Activated effector memory CD4-positive, alpha-beta T cell treated with anti-CD3 and anti-CD28 coated beads, Interleukin-2, amount 50 U/mL, for 16 hours (primary cell): Measurements from ENCODE around the gene C13orf42.
"Not testable (repeated sequence)": the region's sequence is repeated elsewhere in the genome, so short reads cannot be mapped to it uniquely, and the experiment has no call there.

Source experiments
- DNase-seq: peaks from one replicate; pipeline ENCODE4 v3.0.0-alpha.2; 2020

Gene C13orf42

GRCh38 chr13:51118809-51119431 lies 7.8 kb upstream of the C13orf42 start:
- DNase-seq, result no peak

- DNase-seq, result no peak
These were observed 2.9 kb upstream of the C13orf42 start for GRCh38 chr13:51113969-51114368.

GRCh38 chr13:51113186-51113881 lies 2.3 kb upstream of the C13orf42 start:
- DNase-seq, result no peak

GRCh38 chr13:51112771-51113170 lies 1.7 kb upstream of the C13orf42 start:
- no peak for DNase-seq

- no peak for DNase-seq
These were observed 923 bp upstream of the C13orf42 start for GRCh38 chr13:51111997-51112396.

- no peak for DNase-seq
These were observed 3.1 kb downstream of the C13orf42 start for GRCh38 chr13:51107996-51108395.

- no peak for DNase-seq
These were observed 6.0 kb downstream of the C13orf42 start for GRCh38 chr13:51105046-51105445.

GRCh38 chr13:51101636-51102235 lies 9.3 kb downstream of the C13orf42 start:
- no peak for DNase-seq

- no peak for DNase-seq
These were observed 13.6 kb downstream of the C13orf42 start for GRCh38 chr13:51097353-51098043.

GRCh38 chr13:51096131-51096530 lies 14.9 kb downstream of the C13orf42 start:
- DNase-seq, result no peak

GRCh38 chr13:51093574-51093973 lies 17.5 kb downstream of the C13orf42 start:
- DNase-seq, result no peak

GRCh38 chr13:51091839-51092238 lies 19.2 kb downstream of the C13orf42 start:
- DNase-seq, result no peak

GRCh38 chr13:51083706-51084105 lies 27.4 kb downstream of the C13orf42 start:
- DNase-seq, result no peak

GRCh38 chr13:51080478-51081065 lies 30.5 kb downstream of the C13orf42 start:
- DNase-seq, result not testable (repeated sequence)

- no peak for DNase-seq
These were observed 39.6 kb downstream of the C13orf42 start for GRCh38 chr13:51071493-51071892.

- DNase-seq, result peak; percentile 92
These were observed 40.9 kb downstream of the C13orf42 start for GRCh38 chr13:51070005-51070649.

GRCh38 chr13:51068501-51068900 lies 42.6 kb downstream of the C13orf42 start:
- DNase-seq, result no peak

GRCh38 chr13:51067706-51068105 lies 43.4 kb downstream of the C13orf42 start:
- no peak for DNase-seq

GRCh38 chr13:51067210-51067701 lies 43.8 kb downstream of the C13orf42 start:
- DNase-seq, result no peak

GRCh38 chr13:51066091-51066831 lies 44.8 kb downstream of the C13orf42 start:
- no peak for DNase-seq

GRCh38 chr13:51065372-51066090 lies 45.5 kb downstream of the C13orf42 start:
- no peak for DNase-seq
